Epithelial cell of esophagus (primary cell): ENCODE results near the gene CRLF1.
"Not testable (repeated sequence)": the region's sequence is repeated elsewhere in the genome, so short reads cannot be mapped to it uniquely, and the experiment has no call there.

ENCODE experiments used
- DNase-seq: peaks from one replicate; pipeline ENCODE4 v3.0.0; 2010; ENCODE audit warnings: low read depth
- H3K4me3 ChIP-seq: 2 replicates; pipeline ENCODE4 v1.5.1; 2011; ENCODE audit warnings: mild to moderate bottlenecking, low read length, control low read depth
- CTCF ChIP-seq: IDR thresholded peaks from 2 replicates; pipeline ENCODE4 v1.5.1; 2011; ENCODE audit warnings: low read depth, mild to moderate bottlenecking, low read length, control low read depth, inconsistent platforms; ENCODE audit not compliant: insufficient read depth; ENCODE audit errors: missing control alignments

CRLF1 gene

GRCh38 chr19:18603958-18604819 is 2.4 kb downstream of the CRLF1 start:
- no peak for DNase-seq
- TF ChIP-seq CTCF: no peak
- no peak overlapping the region for H3K4me3 ChIP-seq

GRCh38 chr19:18603255-18603957 is 3.2 kb downstream of the CRLF1 start:
- H3K4me3 ChIP-seq: no peak overlapping the region
- DNase-seq: no peak
- TF ChIP-seq CTCF: no peak

- peak; percentile 58 for DNase-seq
- no peak for TF ChIP-seq CTCF
- no peak overlapping the region for H3K4me3 ChIP-seq
Measured at GRCh38 chr19:18601875-18602274, 4.7 kb downstream of the CRLF1 start.

GRCh38 chr19:18600692-18601397 is 5.8 kb downstream of the CRLF1 start:
- DNase-seq, H3K4me3 ChIP-seq: not testable (repeated sequence)

- H3K4me3 ChIP-seq: no peak overlapping the region
- DNase-seq: no peak
- TF ChIP-seq CTCF: no peak
Measured at GRCh38 chr19:18599485-18599884, 7.1 kb downstream of the CRLF1 start.

- TF ChIP-seq CTCF: no peak
- no peak overlapping the region for H3K4me3 ChIP-seq
- DNase-seq: no peak
Measured at GRCh38 chr19:18597809-18598660, 8.6 kb downstream of the CRLF1 start.
